Ishikawa (cell line): Measurements from ENCODE around the gene PRG2.

Source experiments
- CEBPB ChIP-seq: IDR thresholded peaks from 2 replicates; pipeline ENCODE4 v1.6.1; 2012
- CREB1 ChIP-seq: IDR thresholded peaks from 2 replicates; pipeline ENCODE4 v1.6.1; 2012; ENCODE audit warnings: low read depth
- EGR1 ChIP-seq: IDR thresholded peaks from 2 replicates; pipeline ENCODE4 v1.6.1; 2012
- EP300 ChIP-seq: IDR thresholded peaks from 2 replicates; pipeline ENCODE4 v1.6.1; 2012; ENCODE audit warnings: borderline replicate concordance
- FOXM1 ChIP-seq: IDR thresholded peaks from 2 replicates; pipeline ENCODE4 v1.6.1; 2012; ENCODE audit warnings: low read depth, borderline replicate concordance
- RAD21 ChIP-seq: IDR thresholded peaks from 2 replicates; pipeline ENCODE4 v1.6.1; 2012; ENCODE audit warnings: low read depth
- TAF1 ChIP-seq: IDR thresholded peaks from 2 replicates; pipeline ENCODE4 v1.6.1; 2012; ENCODE audit warnings: low read depth, mild to moderate bottlenecking
- TEAD4 ChIP-seq: IDR thresholded peaks from 2 replicates; pipeline ENCODE4 v1.6.1; 2012
- YY1 ChIP-seq: IDR thresholded peaks from 2 replicates; pipeline ENCODE4 v1.6.1; 2012; ENCODE audit warnings: low read depth
- TF ChIP-seq, protein P1 (sequence below): IDR thresholded peaks from 2 replicates; pipeline ENCODE4 v1.6.1; 2012
- TF ChIP-seq, protein P2 (sequence below): IDR thresholded peaks from 2 replicates; pipeline ENCODE4 v1.6.1; 2012

DNA sequence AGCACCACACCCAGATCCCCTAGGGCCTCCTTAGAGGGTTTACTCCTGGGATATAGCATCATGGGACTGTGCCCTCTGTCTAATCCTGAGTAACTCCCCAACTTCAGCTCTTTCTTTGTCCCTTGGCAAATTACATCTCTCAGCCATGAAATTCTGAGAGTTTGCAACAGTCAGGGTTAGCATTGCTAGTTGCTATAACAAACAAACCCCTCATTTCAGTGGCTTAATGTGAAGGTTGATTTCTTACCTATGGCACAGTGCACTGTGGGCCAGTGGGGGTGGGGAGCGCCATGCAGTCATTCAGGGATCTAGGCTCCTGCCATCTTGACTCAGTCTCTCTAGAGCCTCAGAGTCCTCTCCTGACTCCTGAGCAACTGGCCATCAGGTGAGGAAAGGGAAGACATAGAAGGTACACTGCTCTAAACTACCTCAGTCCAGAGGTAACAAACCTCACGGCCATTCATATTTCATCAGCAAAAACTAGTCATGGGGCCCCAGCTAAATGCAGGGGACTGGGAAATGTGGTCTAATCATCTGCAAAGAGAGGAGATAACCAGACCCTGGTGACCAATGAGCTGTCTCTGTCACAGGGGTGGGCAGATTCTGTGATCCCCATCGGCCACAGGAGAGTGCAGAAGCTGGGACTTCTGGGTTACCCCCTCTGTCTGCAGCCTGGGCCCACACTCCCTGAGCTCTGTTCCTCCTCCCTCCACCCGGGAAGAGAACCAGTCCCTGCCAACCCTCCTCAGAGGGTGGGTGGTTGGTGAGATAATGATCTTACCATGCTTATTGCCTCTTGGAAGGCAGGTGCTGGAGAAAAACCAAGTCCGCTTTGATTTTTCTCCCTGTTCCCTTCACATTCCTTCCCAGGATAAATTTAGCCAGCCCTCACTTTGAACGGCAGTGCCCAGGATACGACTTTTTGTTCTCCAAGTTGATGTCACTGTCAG is 27.0 kb downstream of the PRG2 start:
- TF ChIP-seq CREB1: no peak
- TF ChIP-seq RAD21: no peak
- no peak for TF ChIP-seq TAF1
- no peak for TF ChIP-seq EGR1
- TF ChIP-seq EP300: no peak
- no peak for TF ChIP-seq YY1
- TF ChIP-seq FOXM1: no peak
- TF ChIP-seq, protein P1, sequence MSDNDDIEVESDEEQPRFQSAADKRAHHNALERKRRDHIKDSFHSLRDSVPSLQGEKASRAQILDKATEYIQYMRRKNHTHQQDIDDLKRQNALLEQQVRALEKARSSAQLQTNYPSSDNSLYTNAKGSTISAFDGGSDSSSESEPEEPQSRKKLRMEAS: no peak
- no peak for TF ChIP-seq TEAD4
- TF ChIP-seq, protein P2, sequence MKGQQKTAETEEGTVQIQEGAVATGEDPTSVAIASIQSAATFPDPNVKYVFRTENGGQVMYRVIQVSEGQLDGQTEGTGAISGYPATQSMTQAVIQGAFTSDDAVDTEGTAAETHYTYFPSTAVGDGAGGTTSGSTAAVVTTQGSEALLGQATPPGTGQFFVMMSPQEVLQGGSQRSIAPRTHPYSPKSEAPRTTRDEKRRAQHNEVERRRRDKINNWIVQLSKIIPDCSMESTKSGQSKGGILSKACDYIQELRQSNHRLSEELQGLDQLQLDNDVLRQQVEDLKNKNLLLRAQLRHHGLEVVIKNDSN: no peak
- TF ChIP-seq CEBPB: no peak
